Measurements from ENCODE around the gene BRF1.

GRCh38 chr14:105329411-105330150, 28.8 kb upstream of the BRF1 start:
- TF ChIP-seq CTCF (IDR thresholded peaks at IDR 0.05) (no peak), POLR2A (IDR thresholded peaks at IDR 0.05) (no peak)

All from testis (tissue), 2 donors.